ENCODE measurements around the gene NPHP4.

- no peak for TF ChIP-seq YY1 (IDR thresholded peaks at IDR 0.05)
- no peak for TF ChIP-seq CTCF (IDR thresholded peaks at IDR 0.05; ENCODE audit: low read depth, low read length, missing input control)
- no peak for TF ChIP-seq EGR1 (IDR thresholded peaks at IDR 0.05; ENCODE audit: low read depth in 2 of 2)
Measured at GRCh38 chr1:5839881-5840550, 152.2 kb downstream of the NPHP4 start.

Data from liver (tissue), 3 donors.